Nephron (organoid): ENCODE measurements around the gene VAMP4.

Experiments used
- H3K27ac Mint-ChIP-seq, 3 experiments: 2 replicates each; pipeline ENCODE4 v1.8.0; 2020; ENCODE audit warnings: mixed read lengths in 3 of 3, mild to moderate bottlenecking in 2 of 3, moderate library complexity in 1 of 3
- H3K27me3 Mint-ChIP-seq: 2 replicates; pipeline ENCODE4 v1.8.0; 2021; ENCODE audit warnings: low read depth, mild to moderate bottlenecking, moderate library complexity, mixed read lengths
- H3K36me3 Mint-ChIP-seq: 2 replicates; pipeline ENCODE4 v1.8.0; 2020; ENCODE audit warnings: low read depth, mixed read lengths
- H3K4me1 Mint-ChIP-seq: 2 replicates; pipeline ENCODE4 v1.8.0; 2020; ENCODE audit warnings: mixed read lengths
- H3K4me3 Mint-ChIP-seq, 3 experiments: 2 replicates each; pipeline ENCODE4 v1.8.0; 2020; ENCODE audit warnings: mild to moderate bottlenecking in 3 of 3, mixed read lengths in 3 of 3, moderate library complexity in 2 of 3
- H3K9me3 Mint-ChIP-seq: 2 replicates; pipeline ENCODE4 v1.8.0; 2020; ENCODE audit warnings: mixed read lengths
- TF ChIP-seq, protein P1 (sequence below), 3 experiments: fragments of 200-600 bp; sonication (generic); IDR thresholded peaks; one replicate each; pipeline ENCODE4 v1.5.0; 2021; ENCODE audit warnings: antibody characterized with exemption in 3 of 3; ENCODE audit not compliant: unreplicated experiment in 3 of 3

Gene VAMP4, protein sequence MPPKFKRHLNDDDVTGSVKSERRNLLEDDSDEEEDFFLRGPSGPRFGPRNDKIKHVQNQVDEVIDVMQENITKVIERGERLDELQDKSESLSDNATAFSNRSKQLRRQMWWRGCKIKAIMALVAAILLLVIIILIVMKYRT

DNA sequence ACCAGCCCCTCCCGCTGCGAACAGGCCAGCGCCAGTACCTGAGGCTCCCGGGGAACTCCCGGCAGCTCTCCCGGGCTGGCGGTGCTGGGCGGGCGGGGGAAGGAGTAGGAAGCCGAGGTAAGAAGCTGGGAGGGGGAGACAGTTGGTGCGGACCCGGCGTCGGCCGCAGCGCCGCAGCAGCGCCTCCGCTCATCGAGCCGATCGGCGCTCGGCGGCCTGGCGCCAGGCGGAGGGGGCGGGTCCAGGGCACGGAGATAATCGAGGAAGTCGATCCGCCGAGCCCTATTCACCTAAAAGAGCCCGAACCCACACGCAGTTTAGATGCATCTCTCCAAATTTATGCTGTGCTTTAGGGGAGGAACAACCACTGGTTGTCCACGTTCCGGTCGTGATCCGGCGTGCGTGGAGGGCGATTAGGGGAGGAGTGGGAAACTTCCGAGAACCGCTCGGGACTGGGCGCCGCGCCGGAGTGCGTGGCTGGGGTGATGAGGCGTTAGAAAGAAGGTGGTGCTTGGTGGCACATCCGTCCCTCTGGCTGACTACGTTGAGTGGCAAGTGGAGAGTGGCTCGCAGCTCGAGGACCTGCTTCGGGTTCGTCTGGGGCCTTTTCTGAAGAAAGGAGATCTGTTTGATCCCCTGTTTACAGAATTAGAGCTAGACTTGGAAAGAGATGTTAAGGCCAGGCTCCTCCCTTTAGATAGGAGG, at the start of gene VAMP4:
VAMP4 (minus strand) TSS at position 194 of the 705 bp plus-strand sequence. CDS start 3,651 bp downstream, outside the sequence.
- H3K27ac Mint-ChIP-seq = peak within 1 kb of the TSS; percentile 100
- H3K4me3 Mint-ChIP-seq = peak within 1 kb of the TSS; percentile 100
- H3K9me3 Mint-ChIP-seq = no peaks in the 10 kb centered on the region
- H3K4me1 Mint-ChIP-seq = peaks cover 28% of the 10 kb centered on the region
- H3K27me3 Mint-ChIP-seq = no peaks in the 10 kb centered on the region
- peaks cover 5% of the 10 kb centered on the region for H3K36me3 Mint-ChIP-seq
- TF ChIP-seq, protein P1, sequence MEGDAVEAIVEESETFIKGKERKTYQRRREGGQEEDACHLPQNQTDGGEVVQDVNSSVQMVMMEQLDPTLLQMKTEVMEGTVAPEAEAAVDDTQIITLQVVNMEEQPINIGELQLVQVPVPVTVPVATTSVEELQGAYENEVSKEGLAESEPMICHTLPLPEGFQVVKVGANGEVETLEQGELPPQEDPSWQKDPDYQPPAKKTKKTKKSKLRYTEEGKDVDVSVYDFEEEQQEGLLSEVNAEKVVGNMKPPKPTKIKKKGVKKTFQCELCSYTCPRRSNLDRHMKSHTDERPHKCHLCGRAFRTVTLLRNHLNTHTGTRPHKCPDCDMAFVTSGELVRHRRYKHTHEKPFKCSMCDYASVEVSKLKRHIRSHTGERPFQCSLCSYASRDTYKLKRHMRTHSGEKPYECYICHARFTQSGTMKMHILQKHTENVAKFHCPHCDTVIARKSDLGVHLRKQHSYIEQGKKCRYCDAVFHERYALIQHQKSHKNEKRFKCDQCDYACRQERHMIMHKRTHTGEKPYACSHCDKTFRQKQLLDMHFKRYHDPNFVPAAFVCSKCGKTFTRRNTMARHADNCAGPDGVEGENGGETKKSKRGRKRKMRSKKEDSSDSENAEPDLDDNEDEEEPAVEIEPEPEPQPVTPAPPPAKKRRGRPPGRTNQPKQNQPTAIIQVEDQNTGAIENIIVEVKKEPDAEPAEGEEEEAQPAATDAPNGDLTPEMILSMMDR (IDR thresholded peaks at IDR 0.05; ENCODE audit: unreplicated experiment in 3 of 3) = no peak

DNA sequence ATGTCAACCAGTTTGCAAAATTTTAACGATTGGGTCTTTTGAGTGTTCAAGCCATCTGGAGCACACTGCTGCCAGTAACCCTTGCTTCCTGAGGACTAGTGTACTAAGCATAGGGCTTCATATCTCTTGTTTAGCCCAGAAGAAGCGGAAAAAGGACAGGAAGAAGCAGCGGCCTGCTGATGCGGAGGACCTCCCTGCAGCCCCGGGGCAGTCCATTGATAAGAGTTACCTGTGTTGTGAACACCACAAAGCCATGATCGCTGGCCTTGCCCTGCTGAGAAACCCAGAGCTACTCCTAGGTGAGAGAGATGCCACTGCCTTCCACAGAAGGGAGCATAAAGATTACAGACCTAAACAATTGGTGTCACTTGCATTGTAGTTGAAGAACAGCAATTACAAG, 48.5 kb upstream of the VAMP4 start:
- Mint-ChIP-seq H3K4me3 (no peak overlapping the region), H3K36me3 (peaks cover 70% of the 10 kb centered on the region), H3K4me1 (peaks cover under 1% of the 10 kb centered on the region), H3K27me3 (no peaks in the 10 kb centered on the region), H3K9me3 (no peaks in the 10 kb centered on the region), H3K27ac (no peak overlapping the region)
- TF ChIP-seq, protein P1 (IDR thresholded peaks at IDR 0.05; ENCODE audit: unreplicated experiment in 3 of 3) = no peak

DNA sequence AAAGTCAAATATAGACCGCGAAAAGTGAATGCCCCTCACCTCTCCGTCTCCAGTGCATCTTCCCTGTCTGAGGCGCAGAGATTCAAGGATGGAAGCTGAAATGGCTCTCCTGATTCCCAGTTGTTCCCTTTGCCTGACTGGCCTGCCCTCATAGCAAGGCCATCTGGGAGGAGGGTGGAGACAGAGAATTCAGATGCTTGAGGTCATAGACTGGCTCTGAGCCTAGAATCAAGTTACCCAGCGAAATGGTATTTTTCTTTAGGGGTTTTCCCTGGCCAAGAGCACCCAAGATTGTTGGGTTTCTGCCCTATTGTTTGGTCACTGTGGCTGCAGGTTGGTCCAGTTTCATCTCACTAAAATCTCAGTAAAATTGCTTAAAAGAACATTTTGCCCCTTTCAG, 46.8 kb upstream of the VAMP4 start:
- no peak overlapping the region for H3K4me3 Mint-ChIP-seq
- no peaks in the 10 kb centered on the region for H3K27me3 Mint-ChIP-seq
- H3K27ac Mint-ChIP-seq = no peak overlapping the region
- TF ChIP-seq, protein P1 (IDR thresholded peaks at IDR 0.05; ENCODE audit: unreplicated experiment in 3 of 3) = no peak
- H3K9me3 Mint-ChIP-seq = no peaks in the 10 kb centered on the region
- H3K36me3 Mint-ChIP-seq = peaks cover 67% of the 10 kb centered on the region
- H3K4me1 Mint-ChIP-seq = peaks cover 12% of the 10 kb centered on the region

DNA sequence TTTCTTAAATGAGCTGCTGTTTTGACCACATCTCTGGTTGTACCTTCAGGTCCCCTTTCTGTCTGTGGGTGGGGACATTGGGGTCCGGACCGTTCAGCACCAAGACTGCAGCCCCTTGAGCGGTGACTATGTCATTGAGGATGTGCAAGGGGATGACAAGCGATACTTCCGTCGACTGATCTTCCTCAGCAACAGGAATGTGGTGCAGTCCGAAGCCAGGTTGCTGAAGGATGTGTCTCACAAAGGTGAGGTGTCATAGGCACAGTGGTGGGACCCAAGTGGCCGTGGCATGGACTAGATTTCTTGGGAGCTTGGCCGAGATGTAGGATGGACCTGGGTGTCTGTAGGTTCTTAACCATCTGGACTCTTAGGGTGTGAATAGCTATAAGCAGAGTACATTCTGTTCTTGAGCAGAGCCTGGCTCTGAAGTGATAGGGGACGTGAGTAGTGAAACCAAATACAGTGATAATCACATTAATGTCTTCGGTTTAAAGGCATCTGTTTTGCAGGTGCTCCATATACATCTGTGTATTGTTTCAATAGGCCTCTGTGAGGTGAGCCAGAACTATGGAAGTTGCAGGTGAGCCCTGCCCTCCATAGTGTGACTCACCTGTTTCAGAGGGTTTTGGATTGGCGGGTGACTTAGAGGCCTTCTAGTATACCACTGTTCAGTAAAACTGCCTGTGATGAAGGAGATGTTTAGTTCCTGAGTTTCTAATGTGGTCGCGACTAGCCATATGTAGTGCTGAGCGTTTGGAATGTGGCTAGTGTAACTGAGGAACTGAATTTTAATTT, 46.0 kb upstream of the VAMP4 start:
- peaks cover 69% of the 10 kb centered on the region for H3K36me3 Mint-ChIP-seq
- no peak overlapping the region for H3K27ac Mint-ChIP-seq
- H3K27me3 Mint-ChIP-seq = no peaks in the 10 kb centered on the region
- H3K4me1 Mint-ChIP-seq = peaks cover 17% of the 10 kb centered on the region
- TF ChIP-seq, protein P1 (IDR thresholded peaks at IDR 0.05; ENCODE audit: unreplicated experiment in 3 of 3) = no peak
- no peak overlapping the region for H3K4me3 Mint-ChIP-seq
- no peaks in the 10 kb centered on the region for H3K9me3 Mint-ChIP-seq

DNA sequence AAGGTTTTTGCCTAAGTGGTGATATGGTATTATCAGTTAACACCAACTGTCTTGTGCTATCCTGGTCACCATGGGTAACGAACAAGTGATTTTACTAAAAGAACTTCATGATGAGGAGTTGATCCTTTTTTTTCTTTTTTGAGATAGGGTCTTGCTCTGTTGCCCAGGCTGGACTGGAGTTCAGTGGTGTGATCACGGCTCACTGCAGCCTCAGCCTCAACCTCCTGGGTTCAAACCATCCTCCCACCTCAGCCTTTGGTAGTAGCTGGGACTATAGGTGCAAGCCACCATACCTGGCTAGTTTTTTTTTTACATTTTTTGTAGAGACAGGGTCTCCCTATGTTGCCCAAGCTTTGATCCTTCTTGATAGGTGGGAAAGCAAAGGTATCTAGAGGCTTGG, 44.7 kb upstream of the VAMP4 start:
- H3K4me1 Mint-ChIP-seq = peaks cover 29% of the 10 kb centered on the region
- no peak overlapping the region for H3K4me3 Mint-ChIP-seq
- H3K9me3 Mint-ChIP-seq = no peaks in the 10 kb centered on the region
- H3K36me3 Mint-ChIP-seq = peaks cover 63% of the 10 kb centered on the region
- H3K27ac Mint-ChIP-seq = no peak overlapping the region
- no peaks in the 10 kb centered on the region for H3K27me3 Mint-ChIP-seq
- TF ChIP-seq, protein P1 (IDR thresholded peaks at IDR 0.05; ENCODE audit: unreplicated experiment in 3 of 3) = no peak
